Measurements from ENCODE around the gene TOGARAM2. TPM values are rescaled to one million over a fixed set of nuclear protein-coding genes. Genes with fewer than 3 reads are reported as not detected.

The TOGARAM2 gene
- total RNA-seq, 2 donors from 2014 or later: 0.86 to 4.2 TPM

- peaks cover 4% of the 10 kb centered on the region for H3K4me1 ChIP-seq (ENCODE audit: control insufficient read depth, insufficient read depth, low read length)
- TF ChIP-seq CTCF (conservative IDR thresholded peaks at IDR 0.05): no peak
- peaks cover 4% of the 10 kb centered on the region for H3K9me3 ChIP-seq (ENCODE audit: control insufficient read depth, low read length)
- H3K27ac ChIP-seq (ENCODE audit: low read depth, low read length): no peak overlapping the region
- Mint-ChIP-seq H3K4me3 (no peak overlapping the region), H3K27ac (no peak overlapping the region), H3K4me1 (peaks cover 14% of the 10 kb centered on the region), H3K9me3 (peaks cover 3% of the 10 kb centered on the region), H3K27me3 (ENCODE audit: insufficient read depth) (no peaks in the 10 kb centered on the region), H3K36me3 (ENCODE audit: low read depth) (no peaks in the 10 kb centered on the region)
- H3K36me3 ChIP-seq (ENCODE audit: control insufficient read depth, insufficient read depth, low read length): no peaks in the 10 kb centered on the region
- no peaks in the 10 kb centered on the region for H3K27me3 ChIP-seq (ENCODE audit: control insufficient read depth, insufficient read depth, low read length, poor library complexity, severe bottlenecking)
- no peak overlapping the region for H3K4me3 ChIP-seq (ENCODE audit: low read length)
- no peak overlapping the region for H3K9ac ChIP-seq (ENCODE audit: extremely low read depth, low read length, poor library complexity, severe bottlenecking)
- no peak for DNase-seq
- WGBS, 2 experiments (ENCODE audit: insufficient coverage in 1 of 2, insufficient read length in 1 of 2): 80 to 81% methylated on average over 6 to 7 of the region's 7 CpGs
Measured at GRCh38 chr2:28979041-28979440, 2.1 kb upstream of the TOGARAM2 start.

- Mint-ChIP-seq H3K27ac (no peak overlapping the region), H3K4me3 (no peak overlapping the region)
- WGBS, 2 experiments (ENCODE audit: insufficient coverage in 1 of 2, insufficient read length in 1 of 2): 74 to 79% methylated on average over 10 to 13 of the region's 13 CpGs
Measured at GRCh38 chr2:28979576-28980366, 1.3 kb upstream of the TOGARAM2 start.

GRCh38 chr2:28980368-28981015, 606 bp upstream of the TOGARAM2 start:
- H3K27ac Mint-ChIP-seq: no peak overlapping the region
- TF ChIP-seq CTCF (conservative IDR thresholded peaks at IDR 0.05): no peak

More at GRCh38 chr2:28979576-28980366, 1.3 kb upstream of the TOGARAM2 start:
- Mint-ChIP-seq H3K27me3 (ENCODE audit: insufficient read depth) (no peaks in the 10 kb centered on the region), H3K9me3 (no peaks in the 10 kb centered on the region), H3K36me3 (ENCODE audit: low read depth) (no peaks in the 10 kb centered on the region), H3K4me1 (peaks cover 14% of the 10 kb centered on the region)
- H3K9ac ChIP-seq (ENCODE audit: extremely low read depth, low read length, poor library complexity, severe bottlenecking): no peak overlapping the region
- no peak overlapping the region for H3K4me3 ChIP-seq (ENCODE audit: low read length)
- H3K4me1 ChIP-seq (ENCODE audit: control insufficient read depth, insufficient read depth, low read length): peaks cover 4% of the 10 kb centered on the region
- H3K36me3 ChIP-seq (ENCODE audit: control insufficient read depth, insufficient read depth, low read length): no peaks in the 10 kb centered on the region
- DNase-seq: no peak
- H3K27me3 ChIP-seq (ENCODE audit: control insufficient read depth, insufficient read depth, low read length, poor library complexity, severe bottlenecking): no peaks in the 10 kb centered on the region
- TF ChIP-seq CTCF (conservative IDR thresholded peaks at IDR 0.05): no peak
- H3K27ac ChIP-seq (ENCODE audit: low read depth, low read length): no peak overlapping the region
- no peaks in the 10 kb centered on the region for H3K9me3 ChIP-seq (ENCODE audit: control insufficient read depth, low read length)

More at GRCh38 chr2:28980368-28981015, 606 bp upstream of the TOGARAM2 start:
- Histone ChIP-seq H3K36me3 (ENCODE audit: control insufficient read depth, insufficient read depth, low read length) (no peaks in the 10 kb centered on the region), H3K4me1 (ENCODE audit: control insufficient read depth, insufficient read depth, low read length) (peaks cover 4% of the 10 kb centered on the region), H3K27ac (ENCODE audit: low read depth, low read length) (no peak overlapping the region), H3K9me3 (ENCODE audit: control insufficient read depth, low read length) (no peaks in the 10 kb centered on the region), H3K9ac (ENCODE audit: extremely low read depth, low read length, poor library complexity, severe bottlenecking) (no peak overlapping the region), H3K27me3 (ENCODE audit: control insufficient read depth, insufficient read depth, low read length, poor library complexity, severe bottlenecking) (no peaks in the 10 kb centered on the region), H3K4me3 (ENCODE audit: low read length) (no peak overlapping the region)
- DNase-seq: no peak
- Mint-ChIP-seq H3K4me1 (peaks cover 14% of the 10 kb centered on the region), H3K27me3 (ENCODE audit: insufficient read depth) (no peaks in the 10 kb centered on the region), H3K4me3 (no peak overlapping the region), H3K9me3 (peaks cover 2% of the 10 kb centered on the region), H3K36me3 (ENCODE audit: low read depth) (no peaks in the 10 kb centered on the region)
- 47 to 60% methylated on average over 2 to 3 of the region's 3 CpGs for WGBS, 2 experiments (ENCODE audit: insufficient coverage in 1 of 2, insufficient read length in 1 of 2)

Data from endodermal cell (in vitro differentiated cells).